ENCODE data around the gene HNRNPLL.

DNA sequence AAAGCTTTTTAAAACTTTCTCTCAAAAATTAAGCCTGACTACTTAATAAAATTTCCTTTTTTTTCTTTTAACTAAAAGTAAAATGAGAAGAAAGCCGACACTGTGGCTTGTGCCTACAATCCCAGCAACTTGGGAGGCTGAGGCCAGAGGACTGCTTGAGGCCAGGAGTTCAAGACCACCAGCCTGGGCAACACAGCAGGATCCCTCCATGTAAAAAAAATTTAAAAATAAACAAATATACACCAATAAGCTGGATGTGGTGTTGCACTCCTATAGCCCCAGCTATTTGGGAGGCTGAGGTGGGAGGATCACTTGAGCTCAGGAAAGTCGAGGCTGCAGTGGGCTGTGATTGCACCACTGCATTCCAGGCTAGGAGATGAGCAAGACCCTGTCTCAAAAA, 37.4 kb downstream of the HNRNPLL start:
- no peak for TF ChIP-seq POLR2A (IDR thresholded peaks at IDR 0.05)
- TF ChIP-seq, protein P1, sequence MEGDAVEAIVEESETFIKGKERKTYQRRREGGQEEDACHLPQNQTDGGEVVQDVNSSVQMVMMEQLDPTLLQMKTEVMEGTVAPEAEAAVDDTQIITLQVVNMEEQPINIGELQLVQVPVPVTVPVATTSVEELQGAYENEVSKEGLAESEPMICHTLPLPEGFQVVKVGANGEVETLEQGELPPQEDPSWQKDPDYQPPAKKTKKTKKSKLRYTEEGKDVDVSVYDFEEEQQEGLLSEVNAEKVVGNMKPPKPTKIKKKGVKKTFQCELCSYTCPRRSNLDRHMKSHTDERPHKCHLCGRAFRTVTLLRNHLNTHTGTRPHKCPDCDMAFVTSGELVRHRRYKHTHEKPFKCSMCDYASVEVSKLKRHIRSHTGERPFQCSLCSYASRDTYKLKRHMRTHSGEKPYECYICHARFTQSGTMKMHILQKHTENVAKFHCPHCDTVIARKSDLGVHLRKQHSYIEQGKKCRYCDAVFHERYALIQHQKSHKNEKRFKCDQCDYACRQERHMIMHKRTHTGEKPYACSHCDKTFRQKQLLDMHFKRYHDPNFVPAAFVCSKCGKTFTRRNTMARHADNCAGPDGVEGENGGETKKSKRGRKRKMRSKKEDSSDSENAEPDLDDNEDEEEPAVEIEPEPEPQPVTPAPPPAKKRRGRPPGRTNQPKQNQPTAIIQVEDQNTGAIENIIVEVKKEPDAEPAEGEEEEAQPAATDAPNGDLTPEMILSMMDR (IDR thresholded peaks at IDR 0.05) = no peak

Measured in esophagus squamous epithelium (tissue), 4 donors.